NB4 (cell line): Measurements from ENCODE around the gene CREB5.
"Not testable (repeated sequence)": the region's sequence is repeated elsewhere in the genome, so short reads cannot be mapped to it uniquely, and the experiment has no call there.

Experiments used
- DNase-seq: peaks from one replicate; pipeline ENCODE4 v3.0.0; 2010; ENCODE audit warnings: low read depth
- H3K4me3 ChIP-seq: one replicate; pipeline ENCODE4 v1.5.1; 2011; ENCODE audit warnings: mild to moderate bottlenecking, low read depth, low read length, moderate library complexity
- MYC ChIP-seq: IDR thresholded peaks from 2 replicates; pipeline ENCODE4 v1.6.1; 2011; ENCODE audit warnings: low read depth, low read length
- POLR2A ChIP-seq: IDR thresholded peaks from 2 replicates; pipeline ENCODE4 v1.6.1; 2011; ENCODE audit warnings: mild to moderate bottlenecking; ENCODE audit not compliant: insufficient read length; ENCODE audit errors: extremely low read depth
- TF ChIP-seq, protein P1 (sequence below): IDR thresholded peaks from 2 replicates; pipeline ENCODE4 v1.6.1; 2011; ENCODE audit warnings: low read depth, low read length
- TF ChIP-seq, protein P2 (sequence below): IDR thresholded peaks from one replicate; pipeline ENCODE4 v1.5.1; 2012; ENCODE audit warnings: low read depth, low read length

Gene CREB5

DNA sequence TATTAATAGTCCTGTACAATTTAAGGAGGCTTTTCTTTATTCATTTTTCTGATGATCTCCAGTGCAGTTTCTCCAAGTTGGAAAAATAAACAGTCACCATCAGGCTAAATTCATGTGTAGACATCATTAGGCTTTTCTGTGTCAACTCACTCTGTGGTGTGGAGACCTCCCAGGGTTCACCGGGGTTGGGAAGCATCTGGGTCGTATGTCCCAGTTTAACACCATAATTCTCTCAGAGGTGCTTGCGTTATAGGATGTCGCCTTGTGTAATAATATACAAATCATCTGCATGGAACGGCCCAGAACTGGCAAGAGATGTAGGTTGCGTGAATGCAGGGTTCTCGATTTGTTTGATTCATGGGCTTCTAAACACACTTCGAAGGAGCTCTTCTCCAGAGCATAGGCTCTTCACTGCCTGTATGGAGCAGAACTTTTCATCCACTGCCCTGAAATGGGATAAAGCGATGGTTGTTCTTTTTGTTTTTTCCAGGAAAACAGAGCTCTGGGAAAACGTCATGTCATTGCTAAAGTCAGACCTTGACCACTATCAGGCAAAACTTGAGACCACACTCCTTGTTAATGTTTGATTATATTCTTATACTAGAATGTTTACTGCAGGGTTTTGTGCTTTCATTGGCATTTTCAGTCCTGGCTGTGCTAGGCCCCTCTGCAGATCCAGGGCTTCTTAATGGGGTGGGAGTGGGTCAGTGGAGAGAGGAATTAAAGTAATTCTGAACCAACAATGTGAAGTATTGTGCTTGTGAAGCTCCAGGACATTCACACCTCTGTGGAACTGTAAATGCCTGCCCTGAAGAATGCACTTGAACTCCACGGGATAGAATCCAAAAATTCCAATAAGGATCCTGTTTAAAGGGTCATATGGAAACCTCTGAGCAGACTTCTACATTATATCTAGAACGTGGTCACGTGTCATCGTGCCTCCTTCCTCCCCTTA, 373.0 kb downstream of the CREB5 start:
- no peak for DNase-seq
- TF ChIP-seq, protein P1, sequence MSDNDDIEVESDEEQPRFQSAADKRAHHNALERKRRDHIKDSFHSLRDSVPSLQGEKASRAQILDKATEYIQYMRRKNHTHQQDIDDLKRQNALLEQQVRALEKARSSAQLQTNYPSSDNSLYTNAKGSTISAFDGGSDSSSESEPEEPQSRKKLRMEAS: no peak
- TF ChIP-seq, protein P2, sequence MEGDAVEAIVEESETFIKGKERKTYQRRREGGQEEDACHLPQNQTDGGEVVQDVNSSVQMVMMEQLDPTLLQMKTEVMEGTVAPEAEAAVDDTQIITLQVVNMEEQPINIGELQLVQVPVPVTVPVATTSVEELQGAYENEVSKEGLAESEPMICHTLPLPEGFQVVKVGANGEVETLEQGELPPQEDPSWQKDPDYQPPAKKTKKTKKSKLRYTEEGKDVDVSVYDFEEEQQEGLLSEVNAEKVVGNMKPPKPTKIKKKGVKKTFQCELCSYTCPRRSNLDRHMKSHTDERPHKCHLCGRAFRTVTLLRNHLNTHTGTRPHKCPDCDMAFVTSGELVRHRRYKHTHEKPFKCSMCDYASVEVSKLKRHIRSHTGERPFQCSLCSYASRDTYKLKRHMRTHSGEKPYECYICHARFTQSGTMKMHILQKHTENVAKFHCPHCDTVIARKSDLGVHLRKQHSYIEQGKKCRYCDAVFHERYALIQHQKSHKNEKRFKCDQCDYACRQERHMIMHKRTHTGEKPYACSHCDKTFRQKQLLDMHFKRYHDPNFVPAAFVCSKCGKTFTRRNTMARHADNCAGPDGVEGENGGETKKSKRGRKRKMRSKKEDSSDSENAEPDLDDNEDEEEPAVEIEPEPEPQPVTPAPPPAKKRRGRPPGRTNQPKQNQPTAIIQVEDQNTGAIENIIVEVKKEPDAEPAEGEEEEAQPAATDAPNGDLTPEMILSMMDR: no peak
- no peak for TF ChIP-seq POLR2A
- no peak for TF ChIP-seq MYC
- H3K4me3 ChIP-seq: no peak overlapping the region

DNA sequence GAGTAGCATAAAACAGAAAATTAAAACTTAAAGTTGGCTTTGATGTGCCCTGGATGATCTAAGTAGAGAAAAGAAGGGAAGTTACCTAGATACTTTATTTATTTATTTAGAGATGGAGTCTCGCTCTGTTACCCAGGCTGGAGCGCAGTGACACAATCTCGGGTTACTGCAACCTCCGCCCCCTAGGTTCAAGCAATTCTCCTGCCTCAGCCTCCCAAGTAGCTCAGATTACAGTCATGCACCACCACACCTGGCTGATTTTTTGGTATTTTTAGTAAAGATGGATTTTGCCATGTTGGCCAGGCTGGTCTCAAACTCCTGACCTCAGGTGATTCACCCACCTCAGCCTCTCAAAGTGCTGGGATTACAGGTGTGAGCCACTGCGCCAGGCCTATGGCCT, 373.8 kb downstream of the CREB5 start:
- DNase-seq, H3K4me3 ChIP-seq: not testable (repeated sequence)

DNA sequence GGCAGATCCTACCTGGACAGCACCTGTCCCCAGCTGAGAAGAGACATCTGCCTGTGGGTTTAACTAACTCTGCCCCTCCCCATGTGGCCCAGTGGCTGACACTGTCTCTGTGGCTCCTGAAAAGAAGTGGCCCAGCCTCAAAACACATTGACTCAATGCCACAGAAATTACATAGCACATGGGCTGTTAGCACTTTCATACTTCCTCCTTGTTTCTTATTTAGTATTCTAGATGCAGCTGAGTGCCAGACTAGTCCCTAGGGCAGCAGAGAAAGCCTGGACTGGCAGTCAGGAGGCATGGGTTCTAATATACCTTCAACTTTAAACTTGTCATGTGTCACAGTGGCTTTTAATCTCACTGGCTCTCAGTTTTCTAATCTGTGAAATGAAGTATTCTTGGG, 374.8 kb downstream of the CREB5 start:
- DNase-seq: no peak
- no peak overlapping the region for H3K4me3 ChIP-seq
- no peak for TF ChIP-seq POLR2A
- no peak for TF ChIP-seq MYC
- TF ChIP-seq, protein P2: no peak
- TF ChIP-seq, protein P1: no peak

DNA sequence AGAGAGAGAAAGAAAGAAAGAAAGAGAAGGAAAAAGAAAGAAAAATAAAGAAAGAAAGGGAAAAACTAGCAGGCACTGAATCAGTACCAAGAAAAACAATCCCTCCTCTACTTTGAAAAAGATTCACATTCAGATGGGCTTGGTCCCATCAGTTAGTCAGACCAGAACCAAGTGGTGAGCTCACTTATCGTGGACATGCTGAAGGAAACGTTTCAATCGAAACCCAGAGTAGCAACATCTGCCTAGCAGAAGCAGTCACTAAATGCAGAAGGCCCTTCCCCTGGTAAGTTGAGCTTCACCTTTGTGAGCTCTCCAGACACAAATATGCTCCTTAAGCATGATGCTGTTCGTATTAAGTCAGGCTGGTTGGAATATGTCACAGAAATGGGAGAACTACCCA, 378.1 kb downstream of the CREB5 start:
- TF ChIP-seq, protein P2: no peak
- TF ChIP-seq, protein P1: no peak
- TF ChIP-seq MYC: no peak
- no peak for TF ChIP-seq POLR2A
- DNase-seq: no peak
- no peak overlapping the region for H3K4me3 ChIP-seq

DNA sequence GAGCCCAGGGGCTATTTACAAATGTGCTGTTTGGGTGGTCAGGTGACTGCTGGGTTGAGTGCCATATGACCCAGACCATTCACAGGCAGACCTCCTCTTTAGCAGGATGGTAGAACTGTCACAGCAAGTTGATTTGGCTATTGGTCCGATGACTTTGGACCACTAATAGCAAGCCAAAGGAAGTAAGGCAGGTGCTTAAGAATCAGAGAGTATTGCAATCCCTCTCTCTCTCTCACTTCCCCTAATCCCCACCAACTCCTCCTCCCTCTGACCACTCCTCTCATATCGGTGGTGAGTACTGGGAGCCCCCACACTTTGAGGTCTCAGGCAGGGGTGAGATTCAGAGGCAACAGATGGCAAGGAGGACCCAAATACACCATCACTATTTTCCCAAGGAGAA, 380.5 kb downstream of the CREB5 start:
- H3K4me3 ChIP-seq: no peak overlapping the region
- no peak for DNase-seq
- TF ChIP-seq POLR2A (no peak), MYC (no peak)
- TF ChIP-seq, protein P1: no peak
- TF ChIP-seq, protein P2: no peak

DNA sequence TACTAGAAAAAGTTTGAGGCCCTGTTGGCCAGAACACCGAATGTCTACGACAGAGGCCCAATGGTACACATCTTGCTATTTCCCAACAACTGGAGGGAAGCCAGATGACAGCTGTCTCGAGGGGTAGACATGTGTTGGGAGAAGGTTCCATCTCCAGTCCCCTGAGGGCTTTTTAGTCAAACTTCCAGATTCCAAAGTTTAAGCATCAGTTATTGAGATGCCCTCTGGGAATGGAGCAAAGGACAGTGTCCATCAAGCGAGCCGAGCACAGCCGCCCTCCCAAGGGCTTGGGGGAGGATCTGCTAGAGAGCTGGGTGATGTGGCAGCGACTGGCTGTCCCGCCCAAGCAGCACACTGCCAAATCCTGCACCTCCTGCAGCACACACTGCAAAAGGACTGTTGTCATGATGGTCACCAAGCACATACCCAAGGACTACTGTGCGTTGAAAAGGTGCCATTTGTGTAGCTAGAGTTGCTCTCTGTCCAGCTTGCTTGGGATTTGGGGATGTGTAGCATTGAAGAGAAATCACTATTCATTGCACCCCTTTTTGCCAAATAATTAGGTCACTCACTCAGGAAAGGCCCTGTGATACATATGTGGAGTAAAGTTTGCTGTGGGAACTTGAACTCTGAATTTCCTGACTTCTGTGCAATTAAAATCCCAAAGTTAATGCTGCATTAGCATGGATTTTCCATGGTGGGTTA, 381.2 kb downstream of the CREB5 start:
- H3K4me3 ChIP-seq: no peak overlapping the region
- TF ChIP-seq, protein P1: no peak
- TF ChIP-seq MYC: no peak
- TF ChIP-seq, protein P2: no peak
- no peak for TF ChIP-seq POLR2A
- DNase-seq: no peak
